Skin epidermis (tissue), 12 donors: ENCODE results near the gene CANT1.
"Not testable (repeated sequence)": the region's sequence is repeated elsewhere in the genome, so short reads cannot be mapped to it uniquely, and the experiment has no call there.

Experiments used
- H3K27ac ChIP-seq, 21 experiments: fragments of 200-600 bp; sonication (generic) in 11 of 21; one replicate each; pipeline ENCODE4 v1.5.0; 2020; ENCODE audit warnings: mild to moderate bottlenecking in 3 of 21, inconsistent platforms in 2 of 21, moderate library complexity in 2 of 21
- H3K4me3 ChIP-seq, 7 experiments: fragments of 200-600 bp; sonication (generic) in 2 of 7; one replicate each; pipeline ENCODE4 v1.5.0; 2020; ENCODE audit warnings: inconsistent platforms in 2 of 7, mild to moderate bottlenecking in 2 of 7, moderate library complexity in 1 of 7

The CANT1 gene

DNA sequence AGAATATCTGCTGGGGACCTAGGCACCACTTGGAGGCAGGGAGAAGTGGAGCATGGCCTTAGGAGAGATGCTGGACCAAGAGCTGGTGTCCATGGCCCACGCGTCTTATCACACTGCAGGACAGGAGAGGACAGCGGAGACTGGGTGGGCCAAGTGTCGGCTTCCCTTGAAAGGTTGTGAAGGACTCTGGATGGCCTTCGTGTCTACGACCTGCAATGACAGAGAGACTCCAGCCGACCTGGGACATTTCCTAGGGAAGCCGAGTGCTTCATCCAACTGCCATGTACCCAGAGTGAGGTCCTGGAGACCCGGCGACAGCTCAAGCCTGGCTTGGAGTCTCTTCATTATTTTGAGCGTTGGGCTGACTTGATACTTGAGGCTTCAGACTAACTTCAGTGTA lies 34.9 kb upstream of the CANT1 start:
- no peak overlapping the region for H3K27ac ChIP-seq
- H3K4me3 ChIP-seq: no peak overlapping the region

DNA sequence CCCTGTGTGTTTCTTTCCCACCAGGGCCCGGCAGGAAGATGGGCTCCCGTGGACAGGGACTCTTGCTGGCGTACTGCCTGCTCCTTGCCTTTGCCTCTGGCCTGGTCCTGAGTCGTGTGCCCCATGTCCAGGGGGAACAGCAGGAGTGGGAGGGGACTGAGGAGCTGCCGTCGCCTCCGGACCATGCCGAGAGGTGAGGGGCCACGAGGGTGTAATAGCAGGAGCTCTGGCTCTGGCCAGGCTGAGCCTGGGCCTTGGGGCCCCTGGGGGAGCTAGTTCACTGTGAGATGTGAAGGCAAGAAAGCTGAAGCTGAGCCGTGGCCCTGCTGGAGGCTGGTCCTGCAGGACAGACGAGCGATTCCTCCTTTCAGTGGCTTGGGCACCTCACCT lies 34.4 kb upstream of the CANT1 start:
- Histone ChIP-seq H3K27ac (no peak overlapping the region), H3K4me3 (no peak overlapping the region)

DNA sequence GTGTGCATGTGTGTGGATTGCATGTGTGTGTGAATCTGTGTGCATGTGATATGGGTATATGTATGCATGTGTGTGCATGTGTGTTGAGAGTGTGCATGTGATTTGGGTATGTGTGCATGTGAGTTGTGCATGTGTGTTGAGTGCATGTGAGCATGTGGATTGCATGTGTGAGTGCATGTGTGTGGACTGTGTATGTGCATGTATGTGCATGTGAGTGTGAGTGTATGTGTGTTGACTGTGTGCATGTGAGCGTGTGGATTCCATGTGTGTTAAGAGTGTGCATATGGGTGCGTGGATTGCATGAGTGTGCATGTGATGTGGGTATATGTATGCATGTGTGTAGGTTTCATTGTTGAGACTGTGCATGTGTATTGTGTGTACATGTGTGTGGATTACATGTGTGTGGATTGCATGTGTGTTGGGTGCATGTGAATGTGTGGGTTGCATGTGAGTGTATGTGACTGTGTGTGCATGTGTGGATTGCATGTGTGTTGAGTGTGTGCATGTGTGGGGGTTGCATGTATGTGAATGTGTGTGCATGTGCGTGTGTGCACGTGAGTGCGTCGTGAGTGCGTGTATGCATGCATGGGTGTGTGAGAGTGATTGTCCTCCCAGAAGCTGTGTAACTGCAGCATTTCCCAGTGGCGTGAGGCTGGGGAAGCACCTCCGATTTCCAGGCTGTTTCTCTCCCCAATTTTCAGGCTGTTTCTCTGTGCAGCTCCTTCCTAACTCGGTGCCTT lies 33.8 kb upstream of the CANT1 start:
- H3K27ac ChIP-seq: no peak overlapping the region
- H3K4me3 ChIP-seq: no peak overlapping the region

DNA sequence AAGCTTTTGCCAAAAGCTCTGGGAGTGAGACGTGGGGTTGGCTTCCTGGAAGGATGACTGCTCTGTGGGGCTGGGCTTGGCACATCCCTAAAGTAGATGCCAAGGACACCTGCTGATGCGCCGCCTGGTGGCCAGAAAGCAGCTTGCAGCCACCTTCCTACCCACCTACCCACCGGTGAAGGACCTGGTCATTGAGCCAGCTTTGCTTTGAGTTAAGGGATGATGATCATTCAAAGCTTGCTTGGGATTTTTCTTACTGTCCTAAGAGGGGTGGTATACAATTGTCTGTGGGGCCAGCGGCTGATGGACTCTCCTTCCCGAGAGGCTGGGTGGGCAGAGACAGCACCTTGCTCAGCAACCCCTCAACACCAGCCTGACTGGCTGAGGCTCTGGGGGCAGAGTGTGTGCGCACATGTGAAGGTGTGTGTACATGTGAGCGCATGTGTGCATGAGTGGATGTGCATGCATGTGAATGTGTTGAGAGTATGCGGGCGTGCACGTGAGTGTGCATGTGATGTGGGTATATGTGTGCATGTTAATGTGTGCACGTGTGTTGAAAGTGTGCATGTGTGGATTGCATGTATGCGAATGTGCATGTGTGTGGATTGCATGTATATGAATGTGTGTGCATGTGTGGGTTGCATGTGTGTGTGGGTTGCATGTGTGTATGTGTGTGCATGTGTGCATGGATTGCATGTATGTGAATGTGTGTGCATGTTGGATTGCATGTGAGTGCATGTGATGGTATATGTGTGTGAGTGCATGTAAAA lies 33.0 kb upstream of the CANT1 start:
- H3K27ac ChIP-seq: peak overlapping the region in 3 of 21 experiments; percentile 65 to 78 (median 67)
- no peak overlapping the region for H3K4me3 ChIP-seq

DNA sequence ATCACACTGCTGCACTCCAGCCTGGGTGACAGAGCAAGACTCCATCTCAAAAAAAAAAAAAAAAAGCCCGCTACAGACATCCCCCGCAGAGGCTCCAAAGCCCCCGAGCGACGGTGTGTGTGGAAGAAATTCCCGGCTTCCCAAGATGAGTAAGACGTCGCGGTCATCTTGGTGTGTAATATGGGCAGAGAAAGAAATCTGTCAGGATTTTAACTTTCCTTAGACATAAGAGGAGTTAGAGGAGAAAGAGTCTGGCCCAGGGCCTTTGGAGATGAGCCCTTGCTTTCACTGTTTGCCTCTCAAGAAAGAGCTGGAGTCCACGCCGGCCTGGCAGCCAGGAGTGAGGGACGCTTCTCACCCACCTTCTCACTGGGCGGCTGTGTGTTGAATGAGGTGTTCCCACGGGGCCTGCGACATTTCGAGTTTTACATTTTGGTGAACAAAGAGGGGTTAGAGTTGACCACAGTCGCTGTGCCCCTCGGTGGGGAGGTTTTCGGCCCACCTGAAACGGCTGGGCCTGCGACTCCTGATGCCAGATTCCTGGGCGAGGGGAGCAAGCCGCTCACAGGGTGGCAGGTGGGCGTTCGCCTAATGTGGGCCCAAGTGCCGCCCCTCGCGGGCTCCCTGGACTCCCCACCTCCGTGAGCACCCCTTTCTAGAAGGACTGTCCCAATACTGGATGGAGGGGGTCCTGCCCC lies 32.3 kb upstream of the CANT1 start:
- peak overlapping the region in 6 of 21 experiments; percentile 6 to 78 (median 56) for H3K27ac ChIP-seq

DNA sequence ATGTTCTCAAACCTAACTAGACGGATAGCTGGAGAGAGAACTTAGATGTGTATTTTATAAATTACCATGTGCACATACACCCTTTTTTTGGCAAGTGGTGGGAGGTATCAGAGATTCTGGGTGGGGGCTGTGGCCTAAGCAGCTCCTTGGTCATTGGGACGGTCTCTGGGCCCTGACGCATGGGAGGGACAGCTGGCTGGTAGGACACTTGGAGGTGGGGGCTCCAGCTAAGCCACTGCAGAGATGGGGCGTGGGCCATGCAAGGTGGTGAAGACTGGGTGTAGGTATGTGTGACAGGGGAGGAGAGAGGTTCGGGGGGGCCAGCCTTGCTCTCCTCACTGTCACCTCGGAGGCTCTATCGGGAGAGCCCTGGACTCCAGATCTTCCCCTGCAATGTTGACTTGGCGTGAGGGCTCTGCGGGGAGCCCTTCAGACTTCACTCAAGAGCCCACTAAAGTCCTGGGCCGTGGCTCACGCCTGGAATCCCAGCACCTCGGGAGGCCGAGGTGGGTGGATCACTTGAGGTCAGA lies 31.5 kb upstream of the CANT1 start:
- peak overlapping the region in 1 of 21 experiments; percentile 20 for H3K27ac ChIP-seq
- no peak overlapping the region for H3K4me3 ChIP-seq

More for the DNA sequence above, 32.3 kb upstream of the CANT1 start:
- no peak overlapping the region for H3K4me3 ChIP-seq

DNA sequence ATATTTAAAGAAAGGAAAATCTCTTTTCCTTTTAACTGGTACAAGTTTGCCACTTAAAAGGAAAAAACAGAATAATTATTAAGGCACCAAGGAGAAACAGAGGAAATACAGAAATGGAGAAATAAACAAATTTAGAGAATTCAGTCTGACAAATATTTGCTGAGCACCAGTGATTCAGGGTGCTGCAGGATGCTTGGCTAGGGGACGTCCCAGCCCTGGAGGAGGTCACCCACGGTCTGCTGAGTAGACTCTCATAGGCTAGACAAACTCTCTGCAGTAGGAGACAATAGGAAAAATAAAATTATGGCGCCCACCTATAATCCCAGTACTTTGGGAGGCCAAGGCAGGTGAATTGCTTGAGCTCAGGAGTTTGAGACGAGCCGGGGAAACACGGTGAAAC lies 30.3 kb upstream of the CANT1 start:
- no peak overlapping the region for H3K4me3 ChIP-seq
- H3K27ac ChIP-seq: peak overlapping the region in 2 of 21 experiments; percentile 10 to 58

DNA sequence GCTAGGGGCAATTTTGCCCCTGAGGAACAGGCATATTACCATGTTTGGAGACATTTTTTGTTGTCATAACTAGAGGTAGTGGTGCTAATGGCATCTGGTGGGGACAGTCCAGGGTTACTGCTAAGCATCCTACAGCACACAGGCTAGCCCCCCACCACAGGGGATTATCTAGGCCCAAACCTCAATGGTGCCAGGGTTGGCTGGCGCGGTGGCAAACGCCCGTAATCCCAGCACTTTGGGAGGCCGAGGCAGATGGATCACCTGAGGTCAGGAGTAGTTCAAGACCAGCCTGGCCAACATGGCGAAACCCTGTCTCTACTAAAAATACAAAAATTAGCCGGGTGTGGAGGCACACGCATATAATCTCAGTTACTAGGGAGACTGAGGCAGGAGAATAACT lies 29.6 kb upstream of the CANT1 start:
- H3K4me3 ChIP-seq: no peak overlapping the region
- H3K27ac ChIP-seq: peak overlapping the region in 20 of 21 experiments; percentile 40 to 88 (median 59)

DNA sequence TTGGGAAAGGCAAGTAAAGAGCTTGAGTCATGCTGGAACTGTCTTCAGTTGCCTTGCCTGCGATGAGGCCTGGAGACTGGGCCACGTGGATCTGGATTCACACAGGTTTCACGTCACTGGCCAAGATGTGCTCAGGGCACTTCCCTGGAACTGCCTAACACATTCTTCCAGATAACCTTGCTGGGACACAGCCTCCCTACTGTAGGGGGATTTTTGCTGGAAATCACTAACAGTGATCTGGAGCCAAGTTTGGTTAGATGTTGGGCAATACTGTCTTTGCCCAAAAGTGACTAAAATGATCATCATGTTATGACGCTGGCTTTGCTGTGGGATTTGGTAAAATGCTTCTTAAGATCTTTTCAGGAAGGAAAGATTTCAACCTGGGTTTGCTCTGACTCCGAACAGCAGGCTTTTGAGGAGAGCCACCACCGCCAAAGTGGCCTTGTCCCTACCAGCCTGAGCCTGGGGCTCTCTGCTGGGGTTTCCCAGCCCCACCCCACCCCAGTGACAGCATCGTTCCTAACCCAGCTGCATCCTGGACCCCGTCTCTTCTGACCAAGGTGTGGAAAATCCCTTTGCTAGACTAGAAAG lies 29.1 kb upstream of the CANT1 start:
- Histone ChIP-seq H3K27ac (peak overlapping the region in 20 of 21 experiments; percentile 40 to 88 (median 59)), H3K4me3 (no peak overlapping the region)

DNA sequence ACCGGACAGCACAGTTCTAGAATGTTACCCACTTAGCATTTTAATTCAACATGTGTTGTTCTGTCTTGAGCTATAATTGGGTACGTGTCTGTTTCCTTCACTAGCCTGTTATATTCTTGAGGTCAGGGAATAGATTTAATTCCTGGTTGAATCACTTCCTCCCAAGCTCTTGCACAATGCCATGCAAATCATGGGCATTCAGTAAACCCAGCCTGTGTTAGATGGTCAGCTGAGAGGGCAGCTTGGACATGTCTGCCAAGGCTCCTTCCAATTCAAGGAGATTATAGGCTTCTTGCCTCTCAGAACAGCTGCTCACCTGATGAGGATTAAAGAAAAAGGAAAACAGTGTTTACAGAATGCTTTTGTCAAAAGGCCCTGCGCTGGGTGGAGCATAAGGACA lies 27.0 kb upstream of the CANT1 start:
- peak overlapping the region in 11 of 21 experiments; percentile 11 to 88 (median 53) for H3K27ac ChIP-seq
- H3K4me3 ChIP-seq: no peak overlapping the region

DNA sequence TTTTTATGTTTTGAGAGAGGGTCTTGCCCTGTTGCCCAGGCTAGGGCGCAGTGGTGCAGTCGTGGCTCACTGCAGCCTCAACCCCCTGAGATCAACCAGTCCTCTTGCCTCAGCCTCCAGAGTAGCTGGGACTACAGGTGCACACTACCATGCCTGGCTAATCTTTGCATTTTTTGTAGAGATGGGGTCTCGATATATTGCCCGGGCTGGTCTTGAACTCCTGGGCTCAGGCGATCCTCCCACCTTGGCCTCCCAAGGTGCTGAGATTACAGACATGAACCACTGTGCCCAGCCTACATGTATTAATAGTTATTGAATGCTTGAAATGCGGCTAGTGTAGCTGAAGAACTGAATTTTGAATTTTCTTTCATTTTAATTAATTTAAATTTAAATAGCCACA lies 26.6 kb upstream of the CANT1 start:
- H3K4me3 ChIP-seq: no peak overlapping the region
- H3K27ac ChIP-seq: peak overlapping the region in 8 of 21 experiments; percentile 17 to 78 (median 44)

DNA sequence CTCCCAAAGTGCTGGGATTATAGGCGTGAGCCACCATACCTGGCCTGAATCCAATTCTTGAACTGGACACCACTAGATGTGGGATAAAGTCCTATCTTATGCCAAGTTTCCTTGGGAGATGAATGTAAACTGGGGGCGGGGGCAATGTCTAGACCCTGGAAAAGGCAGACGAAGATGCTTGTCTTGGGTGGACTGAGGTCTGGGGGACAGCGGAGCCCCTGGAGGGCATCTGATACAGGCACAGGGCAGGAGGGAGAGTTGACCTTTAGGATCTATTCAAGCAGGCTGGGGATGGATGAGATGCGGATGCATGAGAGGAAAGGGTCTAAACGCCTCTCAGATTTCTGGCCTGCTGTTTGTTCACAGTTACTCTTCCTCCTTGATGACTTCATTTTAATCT lies 26.1 kb upstream of the CANT1 start:
- Histone ChIP-seq H3K4me3 (no peak overlapping the region), H3K27ac (peak overlapping the region in 7 of 21 experiments; percentile 5 to 76 (median 36))

DNA sequence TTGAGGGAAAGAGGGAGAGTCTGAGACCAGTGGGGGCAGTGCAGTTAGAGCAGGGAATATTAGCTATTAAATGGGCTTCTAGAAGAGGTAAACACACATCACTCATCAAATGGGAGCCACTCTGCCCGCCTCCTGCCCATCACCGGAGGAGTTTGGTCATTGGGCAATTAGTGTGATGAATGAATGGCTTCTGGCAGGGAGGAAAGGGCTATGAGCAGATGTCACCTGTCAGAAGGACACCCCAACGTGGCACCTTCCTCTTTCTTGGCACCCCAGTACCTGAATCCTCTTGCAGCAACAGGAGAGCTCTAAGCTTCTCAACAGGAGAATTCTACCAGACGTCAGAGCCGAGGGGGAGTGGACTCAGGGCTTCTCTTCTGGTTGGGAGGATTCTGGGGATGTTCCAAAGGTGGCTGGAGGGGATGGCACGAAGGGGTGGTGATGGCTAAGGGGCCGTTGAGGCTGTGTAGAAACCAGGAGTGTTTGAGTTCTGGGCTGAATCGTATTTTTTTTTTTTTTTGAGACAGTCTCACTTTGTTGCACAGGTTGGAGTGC lies 25.4 kb upstream of the CANT1 start:
- H3K4me3 ChIP-seq: no peak overlapping the region
- peak overlapping the region in 12 of 21 experiments; percentile 32 to 79 (median 62) for H3K27ac ChIP-seq

DNA sequence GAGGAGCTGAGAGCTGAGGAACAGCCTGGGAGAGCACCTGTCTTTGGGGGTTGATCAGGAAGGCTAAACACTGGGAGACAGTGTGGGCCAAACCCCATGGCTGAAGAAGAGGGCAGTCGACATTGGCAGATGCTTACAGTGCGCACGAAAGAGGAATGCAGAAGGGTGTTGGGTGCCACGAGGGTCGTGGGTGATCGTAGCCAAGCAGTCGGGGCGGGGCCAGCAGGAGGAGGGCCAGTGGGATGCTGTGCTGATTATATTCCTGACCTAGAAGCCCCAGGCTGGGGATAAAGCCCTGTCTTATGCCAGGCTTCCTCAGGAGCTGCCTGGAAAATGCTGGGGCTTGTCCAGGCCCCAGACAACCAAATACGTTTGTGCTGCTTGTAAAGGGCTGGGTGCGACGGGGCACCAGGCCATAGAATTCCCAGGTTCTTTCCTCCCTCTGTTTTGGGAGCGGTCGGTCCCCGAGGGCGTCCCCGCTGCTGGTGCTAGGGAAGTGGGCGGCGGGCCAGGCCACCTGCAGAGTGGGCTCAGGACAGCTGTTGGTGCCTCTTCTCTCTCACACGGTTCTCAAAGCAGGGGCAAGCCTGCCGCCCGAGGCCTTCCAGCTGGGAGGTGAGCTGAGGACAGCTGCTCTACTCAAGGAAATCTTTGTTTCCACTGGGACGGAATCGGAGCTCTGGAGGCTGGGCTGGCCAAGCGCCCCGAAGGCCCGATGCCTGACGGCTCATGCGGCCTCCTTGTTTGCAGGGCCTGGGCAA lies 24.4 kb upstream of the CANT1 start:
- Histone ChIP-seq H3K27ac (peak overlapping the region in 15 of 21 experiments; percentile 6 to 79 (median 61)), H3K4me3 (no peak overlapping the region)

DNA sequence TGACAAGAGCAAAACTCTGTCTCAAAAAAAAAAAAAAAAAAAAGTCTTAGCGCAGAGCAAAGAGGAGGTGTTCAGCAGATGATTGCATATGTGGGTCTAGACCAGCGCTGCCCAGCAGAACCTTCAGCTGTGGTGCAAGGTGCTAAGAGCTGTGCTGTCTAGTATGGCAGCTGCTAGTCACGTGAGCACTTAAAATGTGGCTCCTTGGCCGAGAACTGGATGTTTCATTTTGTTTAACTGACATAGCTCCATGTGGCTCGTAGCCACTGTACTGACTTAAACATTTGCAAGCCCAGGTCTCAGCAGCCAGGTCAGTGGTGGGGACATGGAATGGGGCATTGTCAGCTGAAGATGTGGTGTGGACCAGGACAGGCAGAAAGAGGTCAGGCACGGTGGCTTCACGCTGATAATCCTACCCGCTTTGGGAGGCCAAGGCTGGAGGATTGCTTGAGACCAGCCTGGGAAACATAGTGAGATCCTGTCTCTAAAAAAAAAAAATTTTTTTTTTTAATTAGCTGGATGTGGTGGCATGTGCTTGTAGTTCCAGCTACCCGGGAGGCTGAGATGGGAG lies 23.6 kb upstream of the CANT1 start:
- Histone ChIP-seq H3K4me3 (no peak overlapping the region), H3K27ac (peak overlapping the region in 12 of 21 experiments; percentile 32 to 79 (median 62))

DNA sequence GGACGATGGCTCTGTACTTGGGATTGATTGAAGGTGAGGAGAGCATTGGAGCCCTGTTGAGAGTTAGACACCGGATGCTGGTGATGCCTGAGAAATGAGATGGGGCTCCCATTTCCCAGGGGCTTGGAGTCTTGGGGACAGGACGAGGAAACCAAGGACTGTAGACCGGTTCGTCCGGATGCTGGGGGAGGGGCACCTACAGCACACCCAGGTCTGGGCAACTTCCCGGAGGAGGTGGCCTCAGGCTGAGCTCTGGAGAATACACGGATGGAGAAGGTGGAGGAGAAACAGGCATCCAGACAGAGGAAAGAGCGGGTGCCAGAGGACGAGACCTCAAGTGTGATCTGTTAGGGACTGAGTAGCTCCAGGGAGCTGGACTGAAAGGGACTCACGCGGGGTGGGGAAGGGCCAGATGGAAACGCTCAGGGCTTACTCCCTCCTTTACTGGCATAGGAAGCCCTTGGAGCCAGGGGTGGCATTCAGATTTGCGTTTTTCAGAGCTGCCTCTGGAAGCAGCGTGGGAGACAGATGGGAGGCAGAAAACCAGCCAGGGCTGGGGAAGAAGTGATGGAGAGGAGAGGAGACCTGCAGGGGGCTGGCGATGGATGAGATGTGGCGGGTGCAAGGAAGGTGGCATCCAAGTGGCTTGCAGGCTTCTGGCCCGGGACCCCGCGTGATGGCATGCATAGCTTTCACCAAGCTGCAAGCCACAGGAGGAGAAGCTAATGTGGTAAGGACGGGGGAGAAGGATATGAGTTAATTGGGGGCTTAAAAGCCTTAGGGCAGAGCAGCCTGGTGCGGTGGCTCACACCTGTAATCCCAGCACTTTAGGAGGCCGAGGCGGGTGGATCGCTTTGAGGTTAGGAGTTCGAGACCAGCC lies 22.7 kb upstream of the CANT1 start:
- H3K27ac ChIP-seq: peak overlapping the region in 1 of 21 experiments; percentile 76
- H3K4me3 ChIP-seq: no peak overlapping the region

DNA sequence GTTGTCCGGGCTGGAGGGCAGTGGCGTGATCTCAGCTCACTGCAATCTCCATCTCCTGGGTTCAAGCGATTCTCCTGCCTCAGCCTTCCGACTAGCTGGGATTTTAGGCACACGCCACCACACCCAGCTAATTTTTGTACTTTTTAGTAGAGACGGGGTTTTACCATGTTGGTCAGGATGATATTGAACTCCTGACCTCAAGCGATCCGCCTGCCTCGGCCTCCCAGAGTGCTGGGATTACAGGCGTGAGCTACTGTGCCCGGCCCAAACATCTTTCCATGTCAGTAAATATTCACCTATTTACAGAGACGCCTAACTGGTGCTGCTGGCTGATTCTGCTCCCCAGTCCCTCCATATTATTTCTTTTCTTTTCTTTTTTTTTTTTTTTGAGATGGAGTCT lies 21.1 kb upstream of the CANT1 start:
- not testable (repeated sequence) for H3K4me3 ChIP-seq
- peak overlapping the region in 1 of 21 experiments; percentile 27 for H3K27ac ChIP-seq
